HepG2 (cell line): ENCODE data around the gene USP32. TPM values are rescaled to one million over a fixed set of nuclear protein-coding genes. Genes with fewer than 3 reads are reported as not detected.

Source experiments
- BRF2 ChIP-seq: sonication (generic); formaldehyde crosslinking; IDR thresholded peaks from 2 replicates; pipeline ENCODE4 v1.8.1; 2022; ENCODE audit warnings: mild to moderate bottlenecking, missing genetic modification reagents
- CC2D1A ChIP-seq: sonication (generic); formaldehyde crosslinking; IDR thresholded peaks from 2 replicates; pipeline ENCODE4 v1.8.1; 2023; ENCODE audit warnings: mild to moderate bottlenecking, missing genetic modification reagents
- ELF1 ChIP-seq: sonication (generic); formaldehyde crosslinking; IDR thresholded peaks from 2 replicates; pipeline ENCODE4 v1.4.0; 2020; ENCODE audit warnings: missing genetic modification reagents
- ESRRA ChIP-seq: sonication (generic); formaldehyde crosslinking; IDR thresholded peaks from 2 replicates; pipeline ENCODE4 v1.5.1; 2020; ENCODE audit warnings: mild to moderate bottlenecking, low read depth, missing genetic modification reagents
- HINFP ChIP-seq: sonication (generic); formaldehyde crosslinking; IDR thresholded peaks from 2 replicates; pipeline ENCODE4 v1.4.0; 2020; ENCODE audit warnings: low read depth, mild to moderate bottlenecking, missing genetic modification reagents
- HNF4G ChIP-seq, 2 experiments: sonication (generic) in 1 of 2; formaldehyde crosslinking in 1 of 2; IDR thresholded peaks; 2 replicates each; pipeline versions ENCODE4 v1.4.0 to v1.6.1; 2011 to 2020; ENCODE audit warnings: borderline replicate concordance in 2 of 2, low read depth in 2 of 2, mild to moderate bottlenecking in 2 of 2, low read length in 1 of 2, missing genetic modification reagents in 1 of 2, moderate library complexity in 1 of 2
- HOXD1 ChIP-seq: sonication (generic); formaldehyde crosslinking; IDR thresholded peaks from 2 replicates; pipeline ENCODE4 v1.5.0; 2020; ENCODE audit warnings: missing genetic modification reagents
- KMT2B ChIP-seq: IDR thresholded peaks from 2 replicates; pipeline ENCODE4 v1.6.1; 2016; ENCODE audit warnings: missing genetic modification reagents, missing compliant biosample characterization
- MTF1 ChIP-seq: sonication (generic); formaldehyde crosslinking; IDR thresholded peaks from 2 replicates; pipeline ENCODE4 v1.5.0; 2020; ENCODE audit warnings: missing genetic modification reagents
- NONO ChIP-seq, 2 experiments: fragments of 450-650 bp in 1 of 2; sonication (generic) in 1 of 2; formaldehyde crosslinking in 1 of 2; IDR thresholded peaks in 1 of 2; conservative IDR thresholded peaks in 1 of 2; 2 replicates each; pipeline versions ENCODE4 v1.6.1 to v1.8.0; 2017 to 2022; ENCODE audit warnings: mild to moderate bottlenecking in 1 of 2, missing genetic modification reagents in 1 of 2, moderate library complexity in 1 of 2
- RELA ChIP-seq: sonication (generic); formaldehyde crosslinking; IDR thresholded peaks from 2 replicates; pipeline ENCODE4 v1.4.0; 2020; ENCODE audit warnings: missing genetic modification reagents
- REXO4 ChIP-seq: sonication (generic); formaldehyde crosslinking; IDR thresholded peaks from 2 replicates; pipeline ENCODE4 v1.8.0; 2022; ENCODE audit warnings: missing genetic modification reagents, mild to moderate bottlenecking, borderline replicate concordance
- SOX13 ChIP-seq, 3 experiments: fragments of 450-650 bp in 1 of 3; sonication (generic) in 1 of 3; formaldehyde crosslinking in 1 of 3; IDR thresholded peaks in 2 of 3; conservative IDR thresholded peaks in 1 of 3; 2 replicates each; pipeline versions ENCODE4 v1.5.0 to v1.6.1; 2016 to 2020; ENCODE audit warnings: antibody characterized with exemption in 1 of 3, mild to moderate bottlenecking in 1 of 3, missing compliant biosample characterization in 1 of 3, missing genetic modification reagents in 1 of 3, moderate library complexity in 1 of 3
- SP2 ChIP-seq: sonication (generic); formaldehyde crosslinking; IDR thresholded peaks from 2 replicates; pipeline ENCODE4 v1.5.1; 2020; ENCODE audit warnings: mild to moderate bottlenecking, missing genetic modification reagents
- TBX2 ChIP-seq: sonication (generic); formaldehyde crosslinking; IDR thresholded peaks from 2 replicates; pipeline ENCODE4 v1.5.0; 2020; ENCODE audit warnings: missing genetic modification reagents, mild to moderate bottlenecking, borderline replicate concordance
- U2AF1 ChIP-seq: fragments of 200-400 bp; formaldehyde crosslinking; optimal IDR thresholded peaks from 2 replicates; pipeline ENCODE3; 2017; ENCODE audit warnings: mild to moderate bottlenecking, low read depth, low read length
- ZBTB7B ChIP-seq: sonication (generic); formaldehyde crosslinking; IDR thresholded peaks from 2 replicates; pipeline ENCODE4 v1.4.0; 2020; ENCODE audit warnings: missing genetic modification reagents
- ZFP1 ChIP-seq: IDR thresholded peaks from 2 replicates; pipeline ENCODE4 v1.6.1; 2016
- ZMYM4 ChIP-seq: sonication (generic); formaldehyde crosslinking; IDR thresholded peaks from 2 replicates; pipeline ENCODE4 v1.8.1; 2023; ENCODE audit warnings: mild to moderate bottlenecking, missing genetic modification reagents
- ZNF792 ChIP-seq: IDR thresholded peaks from 2 replicates; pipeline ENCODE4 v1.6.1; 2016
- ZZZ3 ChIP-seq: sonication (generic); formaldehyde crosslinking; IDR thresholded peaks from 2 replicates; pipeline ENCODE4 v1.4.0; 2020; ENCODE audit warnings: missing genetic modification reagents, mild to moderate bottlenecking, borderline replicate concordance
- polyA plus RNA-seq, 8 experiments: library from polyadenylated mRNA; depleted of rRNA in 3 of 8; stranded (reverse) in 7 of 8; unstranded in 1 of 8; fragments of >200 nt; fragmentation: Illumina TruSeq in 4 of 8; extraction: Trizol in 4 of 8; gene quantifications; 2 replicates each; pipeline versions ENCODE4 v1.2.1 to v1.2.3, GENCODE V29; 2011 to 2016; ENCODE audit warnings: low read depth in 4 of 8, missing spikeins in 1 of 8, mixed read lengths in 1 of 8; ENCODE audit not compliant: insufficient read depth in 1 of 8
- total RNA-seq, 5 experiments: library from RNA; depleted of rRNA; stranded (reverse); fragments of >200 nt; fragmentation: Illumina TruSeq; extraction: Trizol; gene quantifications; 2 replicates each; pipeline ENCODE4 v1.2.3, GENCODE V29; 2016; ENCODE audit warnings: low read depth in 1 of 5
- TF ChIP-seq, protein P1 (sequence below): sonication (generic); formaldehyde crosslinking; IDR thresholded peaks from 2 replicates; pipeline ENCODE4 v1.4.0; 2020; ENCODE audit warnings: mild to moderate bottlenecking, missing genetic modification reagents, borderline replicate concordance
- TF ChIP-seq, protein P2 (sequence below): sonication (generic); formaldehyde crosslinking; IDR thresholded peaks from 2 replicates; pipeline ENCODE4 v1.4.0; 2020; ENCODE audit warnings: missing genetic modification reagents, borderline replicate concordance

Gene USP32
- total and polyA plus RNA-seq, 2 of the 13 experiments (the other 11 are each of a cell fraction or from before 2014, with no cell fraction given) = 24.9 to 39.9 TPM

- TF ChIP-seq BRF2 (CRISPR knock-in tag) = peak; percentile 95; the same call in 1 of the 2 replicates
- TF ChIP-seq NONO (IDR thresholded peaks at IDR 0.05) = no peak
- peak; percentile 98 for TF ChIP-seq NONO (CRISPR knock-in tag; conservative IDR thresholded peaks at IDR 0.05)
- peak; percentile 94 for TF ChIP-seq ELF1
- TF ChIP-seq ESRRA (CRISPR knock-in tag) = peak; percentile 48
- TF ChIP-seq ZBTB7B (CRISPR knock-in tag) = peak; percentile 88
- TF ChIP-seq, protein P1, sequence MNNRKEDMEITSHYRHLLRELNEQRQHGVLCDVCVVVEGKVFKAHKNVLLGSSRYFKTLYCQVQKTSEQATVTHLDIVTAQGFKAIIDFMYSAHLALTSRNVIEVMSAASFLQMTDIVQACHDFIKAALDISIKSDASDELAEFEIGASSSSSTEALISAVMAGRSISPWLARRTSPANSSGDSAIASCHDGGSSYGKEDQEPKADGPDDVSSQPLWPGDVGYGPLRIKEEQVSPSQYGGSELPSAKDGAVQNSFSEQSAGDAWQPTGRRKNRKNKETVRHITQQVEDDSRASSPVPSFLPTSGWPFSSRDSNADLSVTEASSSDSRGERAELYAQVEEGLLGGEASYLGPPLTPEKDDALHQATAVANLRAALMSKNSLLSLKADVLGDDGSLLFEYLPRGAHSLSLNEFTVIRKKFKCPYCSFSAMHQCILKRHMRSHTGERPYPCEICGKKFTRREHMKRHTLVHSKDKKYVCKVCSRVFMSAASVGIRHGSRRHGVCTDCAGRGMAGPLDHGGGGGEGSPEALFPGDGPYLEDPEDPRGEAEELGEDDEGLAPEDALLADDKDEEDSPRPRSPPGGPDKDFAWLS = no peak; the same call in 1 of the 2 replicates
- TF ChIP-seq RELA (CRISPR knock-in tag) = no peak
- no peak for TF ChIP-seq CC2D1A (CRISPR knock-in tag)
- peak; percentile 99 for TF ChIP-seq ZMYM4
- peak; percentile 90 for TF ChIP-seq U2AF1
- TF ChIP-seq HNF4G (IDR thresholded peaks at IDR 0.05; ENCODE audit: borderline replicate concordance, low read depth, low read length) = 0 out of 2 replicates have a peak, but pooled peaks have one; percentile 13
- TF ChIP-seq HNF4G (CRISPR knock-in tag; IDR thresholded peaks at IDR 0.05; ENCODE audit: borderline replicate concordance, low read depth) = no peak; the same call in 1 of the 2 replicates
- no peak for TF ChIP-seq ZFP1 (CRISPR knock-in tag)
- TF ChIP-seq, protein P2, sequence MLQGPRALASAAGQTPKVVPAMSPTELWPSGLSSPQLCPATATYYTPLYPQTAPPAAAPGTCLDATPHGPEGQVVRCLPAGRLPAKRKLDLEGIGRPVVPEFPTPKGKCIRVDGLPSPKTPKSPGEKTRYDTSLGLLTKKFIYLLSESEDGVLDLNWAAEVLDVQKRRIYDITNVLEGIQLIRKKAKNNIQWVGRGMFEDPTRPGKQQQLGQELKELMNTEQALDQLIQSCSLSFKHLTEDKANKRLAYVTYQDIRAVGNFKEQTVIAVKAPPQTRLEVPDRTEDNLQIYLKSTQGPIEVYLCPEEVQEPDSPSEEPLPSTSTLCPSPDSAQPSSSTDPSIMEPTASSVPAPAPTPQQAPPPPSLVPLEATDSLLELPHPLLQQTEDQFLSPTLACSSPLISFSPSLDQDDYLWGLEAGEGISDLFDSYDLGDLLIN (CRISPR knock-in tag) = no peak; the same call in 1 of the 2 replicates
- no peak for TF ChIP-seq REXO4 (CRISPR knock-in tag)
- TF ChIP-seq ZZZ3 (CRISPR knock-in tag) = no peak
- peak; percentile 59; the same call in 1 of the 2 replicates for TF ChIP-seq ZNF792
- no peak; the same call in 1 of the 2 replicates for TF ChIP-seq SOX13 (IDR thresholded peaks at IDR 0.05)
- peak in 1 of 2 experiments; percentile 75; a peak in 2 of 4 replicates for TF ChIP-seq SOX13 (CRISPR knock-in tag; conservative IDR thresholded peaks at IDR 0.05 in 1 of 2, IDR thresholded peaks at IDR 0.05 in 1 of 2)
- TF ChIP-seq TBX2 (CRISPR knock-in tag) = peak; percentile 95
- peak; percentile 41 for TF ChIP-seq HINFP (CRISPR knock-in tag)
- peak; percentile 88; the same call in 1 of the 2 replicates for TF ChIP-seq KMT2B
- peak; percentile 41 for TF ChIP-seq HOXD1 (CRISPR knock-in tag)
- no peak for TF ChIP-seq MTF1 (CRISPR knock-in tag)
- peak; percentile 77 for TF ChIP-seq SP2 (CRISPR knock-in tag)
These were observed at the start of gene USP32 (continued) for GRCh38 chr17:60392042-60392844.
